NB4 (cell line): Measurements from ENCODE around the gene SMDT1.

Source experiments
- POLR2A ChIP-seq: IDR thresholded peaks from 2 replicates; pipeline ENCODE4 v1.6.1; 2011; ENCODE audit warnings: mild to moderate bottlenecking; ENCODE audit not compliant: insufficient read length; ENCODE audit errors: extremely low read depth
- TF ChIP-seq, protein P1 (sequence below): IDR thresholded peaks from one replicate; pipeline ENCODE4 v1.5.1; 2012; ENCODE audit warnings: low read depth, low read length
- TF ChIP-seq, protein P2 (sequence below): IDR thresholded peaks from 2 replicates; pipeline ENCODE4 v1.6.1; 2011; ENCODE audit warnings: low read depth, low read length

- TF ChIP-seq, protein P1, sequence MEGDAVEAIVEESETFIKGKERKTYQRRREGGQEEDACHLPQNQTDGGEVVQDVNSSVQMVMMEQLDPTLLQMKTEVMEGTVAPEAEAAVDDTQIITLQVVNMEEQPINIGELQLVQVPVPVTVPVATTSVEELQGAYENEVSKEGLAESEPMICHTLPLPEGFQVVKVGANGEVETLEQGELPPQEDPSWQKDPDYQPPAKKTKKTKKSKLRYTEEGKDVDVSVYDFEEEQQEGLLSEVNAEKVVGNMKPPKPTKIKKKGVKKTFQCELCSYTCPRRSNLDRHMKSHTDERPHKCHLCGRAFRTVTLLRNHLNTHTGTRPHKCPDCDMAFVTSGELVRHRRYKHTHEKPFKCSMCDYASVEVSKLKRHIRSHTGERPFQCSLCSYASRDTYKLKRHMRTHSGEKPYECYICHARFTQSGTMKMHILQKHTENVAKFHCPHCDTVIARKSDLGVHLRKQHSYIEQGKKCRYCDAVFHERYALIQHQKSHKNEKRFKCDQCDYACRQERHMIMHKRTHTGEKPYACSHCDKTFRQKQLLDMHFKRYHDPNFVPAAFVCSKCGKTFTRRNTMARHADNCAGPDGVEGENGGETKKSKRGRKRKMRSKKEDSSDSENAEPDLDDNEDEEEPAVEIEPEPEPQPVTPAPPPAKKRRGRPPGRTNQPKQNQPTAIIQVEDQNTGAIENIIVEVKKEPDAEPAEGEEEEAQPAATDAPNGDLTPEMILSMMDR, result no peak
- TF ChIP-seq POLR2A, result no peak
- TF ChIP-seq, protein P2, sequence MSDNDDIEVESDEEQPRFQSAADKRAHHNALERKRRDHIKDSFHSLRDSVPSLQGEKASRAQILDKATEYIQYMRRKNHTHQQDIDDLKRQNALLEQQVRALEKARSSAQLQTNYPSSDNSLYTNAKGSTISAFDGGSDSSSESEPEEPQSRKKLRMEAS, result no peak
Observed at GRCh38 chr22:42074132-42074811, 5.2 kb upstream of the SMDT1 start, which contains the start of gene PHETA2.
